GM21528 (cell line): Measurements from ENCODE around the gene NABP2.

Source experiments
- ATAC-seq: cut with Tn5 transposase; IDR thresholded peaks from one replicate; pipeline ENCODE4 v1.9.1; 2021; ENCODE audit warnings: mild to moderate bottlenecking, moderate library complexity; ENCODE audit not compliant: unreplicated experiment, low FRiP score

NABP2 gene

DNA sequence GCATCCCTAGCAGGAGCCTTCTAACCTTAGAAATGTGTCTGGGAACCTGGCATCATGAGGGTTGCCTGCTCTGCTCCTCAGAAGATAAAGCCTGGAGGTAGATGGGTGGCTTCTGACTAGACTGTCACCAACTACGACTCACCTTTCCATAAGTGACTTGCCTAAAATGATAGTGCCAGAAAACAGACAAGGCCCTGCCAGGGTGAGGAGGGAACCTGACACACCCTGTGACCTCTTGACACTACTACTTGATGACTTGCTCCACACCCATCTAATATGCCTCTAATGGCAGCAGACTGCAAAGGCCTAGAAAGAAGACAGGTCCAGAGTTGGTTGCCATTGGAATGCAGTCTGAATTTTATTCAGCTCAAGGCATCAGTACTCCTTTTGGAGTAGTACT lies 11.8 kb upstream of the NABP2 start:
- no peak for ATAC-seq

DNA sequence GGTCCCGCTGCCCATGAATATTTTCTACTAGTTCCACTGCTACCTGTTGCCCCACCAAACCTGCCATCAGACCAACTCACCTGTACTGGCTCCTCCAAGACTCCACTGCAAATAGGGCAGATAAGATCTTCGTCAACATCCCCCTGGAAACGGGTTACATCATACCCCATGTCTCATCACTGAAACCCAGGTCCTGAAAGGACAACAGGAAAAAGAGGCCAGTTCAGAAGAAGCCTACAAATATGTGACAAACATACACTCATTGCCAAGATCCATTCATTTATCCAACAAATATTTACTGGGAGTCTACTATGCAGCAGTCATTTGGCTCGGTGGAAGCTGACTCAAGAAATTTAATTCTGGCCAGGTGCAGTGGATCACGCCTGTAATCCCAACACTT lies 10.3 kb upstream of the NABP2 start:
- no peak for ATAC-seq

DNA sequence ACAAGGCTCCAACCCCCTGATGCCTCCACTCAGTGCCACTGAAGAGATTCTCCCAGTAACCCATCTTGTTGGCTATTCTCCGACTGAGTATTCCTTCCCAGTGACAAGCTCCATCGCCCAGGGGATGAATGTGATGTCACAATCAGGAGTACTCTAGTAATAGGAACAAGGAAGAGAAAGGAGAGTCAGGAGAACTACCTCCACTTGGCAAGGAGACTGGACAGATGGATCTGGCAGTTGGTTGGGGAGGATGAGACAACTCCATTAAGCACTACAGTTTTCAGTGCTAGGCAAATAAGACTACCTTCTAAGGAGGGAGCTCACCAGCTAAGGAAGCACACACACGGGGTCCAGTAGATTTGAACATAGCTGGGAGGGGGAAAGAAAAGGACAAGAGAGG lies 7.7 kb upstream of the NABP2 start:
- ATAC-seq: no peak

DNA sequence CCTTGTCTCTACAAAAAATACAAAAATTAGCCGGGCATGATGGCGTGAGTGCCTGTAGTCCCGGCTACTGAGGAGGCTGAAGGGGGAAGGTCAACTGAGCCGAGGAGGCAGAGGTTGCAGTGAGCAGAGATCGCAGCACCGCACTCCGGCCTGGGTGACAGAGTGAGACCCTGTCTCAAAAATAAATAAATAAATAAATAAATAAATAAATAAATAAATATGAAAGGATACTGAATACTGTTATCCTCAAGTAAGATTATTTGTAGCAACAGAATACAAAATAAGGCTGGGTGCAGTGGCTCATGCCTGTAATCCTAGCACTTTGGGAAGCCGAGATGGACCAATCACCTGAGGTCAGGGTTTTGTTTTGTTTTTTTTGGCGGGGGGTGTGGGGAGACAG lies 4.3 kb upstream of the NABP2 start:
- no peak for ATAC-seq

DNA sequence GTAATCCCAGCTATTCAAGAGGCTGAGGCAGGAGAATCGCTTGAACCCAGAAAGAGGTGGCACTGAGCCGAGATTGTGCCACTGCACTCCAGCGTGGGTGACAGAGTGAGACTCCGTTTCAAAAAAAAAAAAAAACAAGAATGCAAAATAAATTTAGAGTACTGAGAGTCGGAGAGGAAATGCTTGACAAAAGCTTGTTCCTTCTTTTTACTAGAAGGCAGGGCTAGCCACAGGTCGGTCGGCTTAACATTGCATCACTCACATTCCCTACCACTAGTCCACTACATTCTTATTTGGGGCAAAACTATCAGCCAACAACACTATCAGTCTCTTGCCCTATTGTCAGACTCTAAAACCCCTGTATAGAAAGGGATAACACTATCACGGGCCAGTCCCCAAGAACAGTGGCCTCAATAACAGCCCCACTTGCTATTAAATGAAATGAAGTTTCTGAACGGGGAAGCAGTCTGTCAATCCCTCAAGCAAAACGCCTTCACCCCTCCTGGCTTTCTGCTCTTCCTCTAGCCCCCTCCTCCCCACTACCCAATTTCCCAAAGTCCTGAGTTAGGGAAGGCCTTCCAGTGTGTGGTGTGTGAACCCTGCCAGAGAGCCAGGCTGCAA lies 3.4 kb upstream of the NABP2 start:
- ATAC-seq: no peak

DNA sequence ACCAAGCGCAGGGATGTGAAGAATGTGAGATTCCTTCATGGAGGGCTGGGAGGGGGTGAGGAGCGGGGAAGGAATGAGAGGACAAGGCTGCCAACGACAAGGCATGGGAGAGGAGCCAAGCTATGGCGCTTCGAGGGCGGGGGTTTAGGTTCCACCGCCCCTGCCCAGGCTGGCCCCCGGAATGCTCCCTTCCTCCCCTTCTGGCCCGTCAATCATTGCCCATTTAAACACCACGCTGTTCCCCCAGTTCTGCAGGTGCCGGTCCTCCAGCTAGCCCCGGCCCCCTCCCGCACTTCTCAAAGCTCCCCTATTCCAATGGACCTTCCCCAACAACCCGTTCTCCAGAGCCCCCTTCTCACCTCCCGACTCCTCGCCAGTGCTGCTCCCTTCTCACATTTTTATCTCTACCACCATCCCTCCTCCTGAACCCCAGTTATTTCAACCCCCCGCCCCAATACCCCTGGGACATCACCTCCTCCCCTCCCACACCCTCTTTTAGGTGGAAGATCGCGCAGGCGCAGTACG lies 2.8 kb upstream of the NABP2 start:
- ATAC-seq: peak; percentile 31

DNA sequence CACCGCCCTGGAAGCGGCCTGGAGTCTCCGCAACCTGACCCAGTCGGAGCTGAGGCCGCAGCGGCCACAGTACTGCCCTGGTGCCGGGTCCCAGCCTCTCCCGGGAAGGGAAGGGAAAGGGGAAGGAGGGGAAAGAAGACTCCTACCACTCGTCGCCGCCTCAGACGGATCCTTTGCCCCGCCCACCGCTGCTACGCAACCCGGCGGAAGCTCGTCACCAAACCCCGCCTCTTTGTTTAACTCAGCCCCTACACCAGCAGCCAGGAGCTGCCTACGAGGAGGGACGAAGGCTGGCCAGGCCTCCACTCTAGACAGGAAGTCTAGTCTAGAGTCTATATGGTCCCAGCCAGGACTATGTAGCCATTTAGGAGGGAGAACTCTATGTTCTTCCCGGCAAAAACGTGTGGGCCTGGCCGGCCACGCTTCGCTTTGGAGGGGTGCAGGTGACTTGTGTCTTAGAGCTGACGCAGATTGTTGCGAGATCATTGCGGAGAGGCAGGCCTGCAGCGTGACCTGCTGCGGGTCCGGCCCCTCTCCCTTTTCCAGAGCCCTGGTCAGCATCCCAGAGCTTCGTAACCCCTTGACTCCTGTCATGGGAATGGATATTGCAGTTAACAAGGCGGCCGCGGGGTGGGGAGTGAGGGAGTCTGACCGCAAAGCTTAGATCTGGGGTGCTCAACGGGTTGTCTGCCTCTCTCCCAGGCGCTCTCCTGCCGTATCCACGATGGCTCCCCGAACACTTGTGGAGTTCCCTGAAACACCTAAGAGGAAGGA lies 2.2 kb upstream of the NABP2 start, which contains the start of gene RNF41:
Gene RNF41 (minus strand): TSS at position 166 of the 774 bp plus-strand sequence. CDS start 7,875 bp downstream, outside the sequence.
- peak; percentile 81 for ATAC-seq

DNA sequence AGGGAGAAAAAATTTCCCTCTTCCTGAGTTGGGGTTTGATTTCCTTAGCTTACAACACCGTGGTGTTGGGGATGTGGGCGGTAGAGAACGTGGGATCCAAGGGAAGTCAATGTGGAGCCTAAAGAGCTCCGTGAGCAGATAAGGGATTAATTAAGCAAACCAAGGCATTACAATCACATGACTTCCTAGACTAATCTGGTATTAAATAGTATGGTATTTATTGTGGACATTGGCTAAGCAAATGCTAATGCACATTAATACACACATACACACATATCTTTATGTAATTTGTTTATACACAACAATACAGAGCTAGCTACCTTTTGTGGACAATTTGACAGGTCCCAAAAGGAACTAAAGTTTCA lies 1.6 kb upstream of the NABP2 start:
- ATAC-seq: no peak

DNA sequence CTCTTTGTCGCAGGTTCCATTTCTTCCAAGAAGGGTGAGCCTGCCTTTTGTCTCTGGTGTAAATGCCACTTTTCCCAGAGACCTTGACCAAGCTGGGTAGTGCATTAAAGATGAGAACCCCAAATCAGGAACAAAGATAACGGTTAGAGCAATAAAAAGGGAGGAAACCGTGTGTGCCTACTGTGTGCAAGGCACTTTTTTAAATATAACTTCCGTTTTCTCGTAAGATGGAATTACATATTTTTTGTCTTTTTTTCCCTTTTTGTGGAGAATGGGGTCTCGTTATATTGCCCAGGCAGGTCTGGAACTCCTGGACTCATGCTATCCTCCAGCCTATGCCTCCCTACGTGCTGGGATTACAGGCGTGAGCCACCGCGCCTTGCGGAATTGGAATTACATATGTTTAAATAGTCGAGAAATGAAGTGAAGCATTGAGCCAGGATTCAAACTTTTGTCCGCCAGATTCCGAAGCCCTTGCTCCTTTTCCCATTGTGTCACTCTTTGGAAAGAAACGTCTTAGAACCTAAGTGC lies 506 bp upstream of the NABP2 start:
- no peak for ATAC-seq

DNA sequence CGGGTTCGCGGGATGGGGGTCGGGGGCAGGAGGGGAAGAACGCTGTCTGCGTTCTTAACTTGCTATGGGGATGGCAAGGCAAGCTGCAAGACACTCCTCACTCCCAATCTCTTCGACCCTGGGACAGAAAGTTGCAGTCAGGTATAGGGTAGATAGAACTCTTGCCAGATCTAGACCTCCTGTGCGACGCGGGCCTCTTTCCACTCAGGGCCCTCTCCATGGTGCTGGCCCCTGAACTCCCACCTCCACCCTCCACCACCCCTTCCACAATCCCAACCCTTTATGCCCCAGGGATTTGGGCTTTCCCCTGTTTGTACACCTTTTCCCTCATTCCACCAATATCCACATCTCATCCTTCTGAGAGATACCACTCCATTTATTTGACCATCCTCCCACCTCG lies 812 bp downstream of the NABP2 start:
- ATAC-seq: no peak

DNA sequence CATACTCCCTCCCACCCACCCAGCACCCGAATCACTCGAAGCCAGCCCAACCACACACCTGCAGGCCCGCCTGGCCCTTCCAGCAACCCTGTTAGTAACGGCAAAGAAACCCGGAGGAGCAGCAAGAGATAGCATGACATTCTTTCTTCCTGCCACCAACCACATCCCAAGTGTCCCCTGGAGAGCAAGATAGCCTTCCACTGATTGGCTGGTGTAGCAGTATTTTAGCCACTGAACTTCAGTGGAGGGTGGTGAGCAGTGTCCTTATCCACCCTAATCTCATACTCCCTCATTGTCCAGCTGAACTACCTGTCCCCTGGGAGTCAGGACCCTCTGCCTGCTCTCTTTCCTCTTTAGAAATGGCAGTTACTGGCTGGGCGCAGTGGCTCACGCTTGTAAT lies 4.9 kb downstream of the NABP2 start:
- no peak for ATAC-seq

DNA sequence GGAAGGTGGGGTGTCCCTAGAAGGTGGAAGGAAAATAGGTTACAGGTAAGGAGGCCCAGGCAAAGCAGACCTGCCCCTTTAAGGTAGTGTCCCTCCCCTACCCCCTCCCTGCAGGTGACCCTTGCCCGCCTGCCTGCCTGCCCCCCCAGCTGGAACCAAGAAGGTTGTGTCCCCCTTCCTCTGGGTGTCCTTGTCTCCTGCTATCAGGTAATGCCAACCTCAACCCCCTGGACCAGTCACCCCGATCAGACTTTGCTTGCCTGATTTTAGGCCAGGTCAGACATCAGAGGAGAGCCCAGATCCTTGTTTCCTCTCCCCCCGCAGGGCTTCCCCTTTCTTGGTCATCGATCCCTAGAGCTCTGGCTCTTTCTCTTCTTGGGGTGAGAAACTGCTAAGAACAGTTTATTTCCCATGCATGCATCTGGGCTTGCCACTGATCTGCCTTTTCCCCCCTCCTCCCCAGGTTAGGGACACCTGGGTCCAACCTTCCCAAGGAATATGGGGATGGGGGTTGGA lies 5.8 kb downstream of the NABP2 start, which contains the start of gene SLC39A5:
Gene SLC39A5 (plus strand): TSS at position 136 of the 516 bp plus-strand sequence. CDS start 1,224 bp downstream, outside the sequence.
- ATAC-seq: no peak

DNA sequence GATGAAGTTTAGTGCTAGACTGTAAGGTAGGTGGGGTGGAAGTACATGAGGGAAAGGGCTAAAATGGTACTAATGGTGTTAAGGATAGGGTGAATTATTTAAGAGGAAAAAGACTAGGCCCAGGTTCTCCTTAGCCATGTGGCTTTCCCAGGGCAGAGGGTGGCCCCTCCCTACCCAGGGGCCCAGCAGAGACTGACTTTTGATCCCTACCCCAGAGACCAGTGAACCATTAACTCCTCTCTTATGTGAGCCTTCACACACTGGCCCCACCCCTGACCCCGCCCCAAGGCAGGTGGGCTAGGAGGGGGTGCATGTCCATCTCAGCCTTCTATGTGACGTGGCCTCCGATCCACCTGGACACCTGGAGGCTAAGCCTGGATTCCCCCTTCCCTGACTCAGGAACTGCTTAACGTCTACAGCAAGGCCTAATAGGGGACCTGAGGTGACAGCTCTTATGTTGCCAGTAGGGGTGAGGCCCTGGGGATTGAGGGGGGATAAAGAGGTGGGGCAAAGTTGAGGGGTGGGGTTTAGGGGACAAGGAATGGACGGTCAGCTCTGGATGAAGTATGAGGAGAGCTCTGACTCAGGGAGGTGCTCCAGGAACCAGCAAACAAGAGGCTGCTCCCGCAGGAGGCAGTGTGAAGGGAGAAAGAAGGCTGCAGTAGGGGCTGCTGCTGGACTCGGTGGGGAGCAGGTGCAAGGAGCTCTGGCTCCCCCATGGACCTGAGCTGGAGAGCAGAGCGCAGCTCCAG lies 6.5 kb downstream of the NABP2 start:
- ATAC-seq: no peak

DNA sequence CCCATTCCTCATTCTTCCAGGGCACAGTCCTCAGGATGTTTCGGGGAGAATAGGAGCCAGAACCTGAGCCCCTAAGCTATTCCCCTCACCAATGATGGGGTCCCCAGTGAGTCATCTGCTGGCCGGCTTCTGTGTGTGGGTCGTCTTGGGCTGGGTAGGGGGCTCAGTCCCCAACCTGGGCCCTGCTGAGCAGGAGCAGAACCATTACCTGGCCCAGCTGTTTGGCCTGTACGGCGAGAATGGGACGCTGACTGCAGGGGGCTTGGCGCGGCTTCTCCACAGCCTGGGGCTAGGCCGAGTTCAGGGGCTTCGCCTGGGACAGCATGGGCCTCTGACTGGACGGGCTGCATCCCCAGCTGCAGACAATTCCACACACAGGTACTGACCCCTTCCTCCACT lies 7.0 kb downstream of the NABP2 start:
- ATAC-seq: no peak

DNA sequence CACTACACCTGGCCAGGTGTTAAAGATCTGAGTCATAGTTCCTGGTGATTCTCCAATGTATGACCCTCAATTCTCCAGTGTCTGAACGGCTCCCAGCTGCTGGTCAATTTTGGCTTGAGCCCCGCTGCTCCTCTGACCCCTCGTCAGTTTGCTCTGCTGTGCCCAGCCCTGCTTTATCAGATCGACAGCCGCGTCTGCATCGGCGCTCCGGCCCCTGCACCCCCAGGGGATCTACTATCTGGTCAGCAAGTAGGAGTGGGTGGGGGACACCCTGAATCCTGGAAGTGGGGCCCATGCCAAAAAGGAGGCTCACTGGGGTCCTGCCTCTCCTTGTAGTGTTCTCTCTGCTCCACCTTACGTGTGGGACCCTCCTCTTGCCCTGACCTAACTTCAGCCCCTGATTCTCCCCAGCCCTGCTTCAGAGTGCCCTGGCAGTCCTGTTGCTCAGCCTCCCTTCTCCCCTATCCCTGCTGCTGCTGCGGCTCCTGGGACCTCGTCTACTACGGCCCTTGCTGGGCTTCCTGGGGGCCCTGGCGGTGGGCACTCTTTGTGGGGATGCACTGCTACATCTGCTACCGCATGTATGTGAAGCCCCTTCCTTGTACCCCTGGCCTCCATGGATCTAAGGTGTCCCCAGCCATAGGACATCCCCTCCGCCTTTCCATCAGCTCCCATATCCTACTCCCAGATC lies 10.7 kb downstream of the NABP2 start:
- no peak for ATAC-seq

DNA sequence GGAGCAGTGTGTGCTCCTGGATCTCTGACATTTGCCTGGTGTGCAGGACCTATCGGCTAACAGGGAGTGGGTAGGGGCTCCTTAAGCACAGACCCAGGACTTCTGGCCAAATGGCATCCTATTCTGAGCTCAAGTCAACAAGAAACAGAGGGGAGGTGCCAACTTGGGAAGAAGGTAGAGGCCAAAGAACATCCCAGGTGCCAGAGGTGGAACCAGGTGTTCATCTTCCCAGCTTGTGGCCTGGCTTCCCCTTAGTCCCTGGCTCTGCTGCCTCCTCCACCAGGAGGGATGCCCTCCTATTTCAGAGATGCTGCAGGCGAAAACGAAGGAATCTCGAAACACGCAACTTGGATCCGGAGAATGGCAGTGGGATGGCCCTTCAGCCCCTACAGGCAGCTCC lies 11.9 kb downstream of the NABP2 start:
- ATAC-seq: no peak

DNA sequence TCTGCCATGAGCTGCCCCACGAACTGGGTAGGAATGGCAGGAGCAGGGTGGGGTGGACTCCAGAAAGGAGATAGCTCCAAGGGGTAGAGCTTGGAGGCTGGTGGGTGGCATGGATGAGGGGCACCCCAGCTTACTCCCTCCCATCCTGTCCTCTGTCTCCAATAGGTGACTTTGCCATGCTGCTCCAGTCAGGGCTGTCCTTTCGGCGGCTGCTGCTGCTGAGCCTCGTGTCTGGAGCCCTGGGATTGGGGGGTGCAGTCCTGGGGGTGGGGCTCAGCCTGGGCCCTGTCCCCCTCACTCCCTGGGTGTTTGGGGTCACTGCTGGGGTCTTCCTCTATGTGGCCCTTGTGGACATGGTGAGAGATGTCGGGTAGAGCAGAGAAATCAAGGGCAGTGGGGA lies 12.8 kb downstream of the NABP2 start:
- ATAC-seq: no peak

DNA sequence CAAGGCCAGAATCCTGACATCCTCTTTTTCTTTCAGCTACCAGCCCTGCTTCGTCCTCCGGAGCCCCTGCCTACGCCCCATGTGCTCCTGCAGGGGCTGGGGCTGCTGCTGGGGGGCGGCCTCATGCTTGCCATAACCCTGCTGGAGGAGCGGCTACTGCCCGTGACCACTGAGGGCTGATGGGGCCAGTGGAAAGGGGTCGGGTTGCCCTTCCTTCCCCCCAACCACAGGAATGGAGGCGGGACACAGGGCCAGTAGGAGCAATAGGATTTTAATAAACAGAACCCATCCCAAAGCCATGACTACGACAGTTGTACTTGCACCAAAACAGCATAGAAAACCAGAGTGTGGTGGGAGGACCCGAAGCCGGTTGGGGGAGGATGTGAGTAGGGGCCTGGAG lies 13.4 kb downstream of the NABP2 start:
- no peak for ATAC-seq

DNA sequence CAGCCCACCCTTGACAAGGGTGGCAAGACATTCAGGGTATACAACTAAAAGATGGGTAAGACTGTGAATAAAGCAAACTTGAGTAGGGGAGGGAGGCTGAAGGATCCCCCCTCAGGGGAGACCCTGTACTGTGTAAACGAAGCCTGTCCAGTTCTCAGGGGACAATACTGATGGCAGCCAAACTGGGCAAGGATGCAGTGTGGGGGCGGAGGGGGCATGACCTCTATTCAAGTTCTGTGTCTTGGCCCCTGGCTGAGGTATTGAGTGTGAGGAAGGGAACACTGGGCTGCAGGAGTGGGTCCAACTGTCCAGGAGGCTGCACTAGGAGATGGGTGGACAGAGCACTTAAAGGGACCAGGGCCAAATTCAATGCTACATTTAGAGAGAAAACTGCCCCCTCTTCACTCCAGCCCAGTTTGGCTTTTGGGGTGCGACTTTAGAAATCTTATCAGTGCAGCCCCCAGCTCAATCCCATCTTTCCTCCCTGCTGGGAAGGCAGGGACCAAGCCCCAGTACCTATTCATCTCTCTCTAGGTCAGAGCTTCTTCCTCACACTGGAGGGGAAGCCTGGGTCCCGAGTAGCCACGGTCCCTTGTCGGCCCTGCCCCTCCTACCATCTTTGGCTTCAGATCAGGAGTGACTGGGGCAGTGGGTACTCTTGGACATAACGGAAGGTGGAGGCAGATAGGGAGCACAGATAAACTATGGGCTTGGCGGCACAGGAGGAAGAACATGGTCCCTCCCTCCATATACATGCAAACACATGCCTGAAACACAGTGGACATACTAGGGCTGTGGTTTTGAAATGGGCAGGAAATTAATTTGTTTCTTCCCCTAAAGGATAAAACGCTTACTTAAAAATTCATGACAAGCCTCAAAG lies 17.5 kb downstream of the NABP2 start:
- ATAC-seq: no peak
